GM21529 (cell line): ENCODE data around the gene RBM17.
"Not testable (repeated sequence)": the region's sequence is repeated elsewhere in the genome, so short reads cannot be mapped to it uniquely, and the experiment has no call there.

Experiments
- ATAC-seq: cut with Tn5 transposase; IDR thresholded peaks from one replicate; pipeline ENCODE4 v1.9.1; 2021; ENCODE audit not compliant: unreplicated experiment

RBM17 gene

GRCh38 chr10:6055929-6056328 is 32.9 kb upstream of the RBM17 start:
- no peak for ATAC-seq

GRCh38 chr10:6056411-6057135 is 32.3 kb upstream of the RBM17 start:
- ATAC-seq = no peak

GRCh38 chr10:6058682-6059475 is 30.0 kb upstream of the RBM17 start:
- no peak for ATAC-seq

- no peak for ATAC-seq
Measured at GRCh38 chr10:6059506-6059905, 29.3 kb upstream of the RBM17 start.

- ATAC-seq = no peak
Measured at GRCh38 chr10:6061056-6061455, 27.8 kb upstream of the RBM17 start.

- ATAC-seq = no peak
Measured at GRCh38 chr10:6062101-6062771, 26.6 kb upstream of the RBM17 start, which contains the start of gene IL2RA. IL2RA (minus strand) TSS chr10:6062367; CDS start chr10:6062151, 216 bp downstream.

GRCh38 chr10:6064119-6064518 is 24.7 kb upstream of the RBM17 start:
- no peak for ATAC-seq

GRCh38 chr10:6064726-6065125 is 24.1 kb upstream of the RBM17 start:
- ATAC-seq = not testable (repeated sequence)

GRCh38 chr10:6065406-6065805 is 23.4 kb upstream of the RBM17 start:
- ATAC-seq = no peak

- ATAC-seq = no peak
Measured at GRCh38 chr10:6065835-6066234, 23.0 kb upstream of the RBM17 start.

- no peak for ATAC-seq
Measured at GRCh38 chr10:6067457-6067856, 21.4 kb upstream of the RBM17 start.

GRCh38 chr10:6068006-6068405 is 20.8 kb upstream of the RBM17 start:
- ATAC-seq = no peak

GRCh38 chr10:6068422-6068821 is 20.4 kb upstream of the RBM17 start:
- peak; percentile 51 for ATAC-seq

- no peak for ATAC-seq
Measured at GRCh38 chr10:6069081-6069931, 19.5 kb upstream of the RBM17 start.

- no peak for ATAC-seq
Measured at GRCh38 chr10:6070660-6071059, 18.2 kb upstream of the RBM17 start.

GRCh38 chr10:6071181-6072175 is 17.4 kb upstream of the RBM17 start:
- peak; percentile 6 for ATAC-seq

GRCh38 chr10:6072215-6072934 is 16.5 kb upstream of the RBM17 start:
- peak; percentile 53 for ATAC-seq

- ATAC-seq = no peak
Measured at GRCh38 chr10:6074489-6075301, 14.1 kb upstream of the RBM17 start.
